ENCODE measurements around the gene ZNF407.

DNA sequence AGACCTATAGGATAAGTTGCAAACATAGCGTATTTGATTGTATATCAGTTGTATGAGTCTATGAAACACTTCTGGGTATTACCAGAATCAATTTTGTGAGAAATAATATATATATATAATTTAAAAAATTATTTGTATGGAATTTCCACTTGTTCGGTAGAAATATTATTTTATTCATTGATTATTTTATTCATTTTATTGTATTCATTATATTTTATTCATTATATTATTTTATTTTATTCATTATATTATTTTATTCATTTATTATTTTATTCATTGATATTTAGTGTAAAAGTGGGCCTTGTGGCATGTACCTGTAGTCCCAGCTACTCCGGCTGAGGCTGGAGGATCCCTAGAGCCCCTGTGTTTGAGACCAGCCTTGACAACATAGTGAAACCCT lies 268.9 kb downstream of the ZNF407 start:
- TF ChIP-seq POLR2A (IDR thresholded peaks at IDR 0.05) (no peak), EP300 (IDR thresholded peaks at IDR 0.05) (no peak)
- TF ChIP-seq, protein P1, sequence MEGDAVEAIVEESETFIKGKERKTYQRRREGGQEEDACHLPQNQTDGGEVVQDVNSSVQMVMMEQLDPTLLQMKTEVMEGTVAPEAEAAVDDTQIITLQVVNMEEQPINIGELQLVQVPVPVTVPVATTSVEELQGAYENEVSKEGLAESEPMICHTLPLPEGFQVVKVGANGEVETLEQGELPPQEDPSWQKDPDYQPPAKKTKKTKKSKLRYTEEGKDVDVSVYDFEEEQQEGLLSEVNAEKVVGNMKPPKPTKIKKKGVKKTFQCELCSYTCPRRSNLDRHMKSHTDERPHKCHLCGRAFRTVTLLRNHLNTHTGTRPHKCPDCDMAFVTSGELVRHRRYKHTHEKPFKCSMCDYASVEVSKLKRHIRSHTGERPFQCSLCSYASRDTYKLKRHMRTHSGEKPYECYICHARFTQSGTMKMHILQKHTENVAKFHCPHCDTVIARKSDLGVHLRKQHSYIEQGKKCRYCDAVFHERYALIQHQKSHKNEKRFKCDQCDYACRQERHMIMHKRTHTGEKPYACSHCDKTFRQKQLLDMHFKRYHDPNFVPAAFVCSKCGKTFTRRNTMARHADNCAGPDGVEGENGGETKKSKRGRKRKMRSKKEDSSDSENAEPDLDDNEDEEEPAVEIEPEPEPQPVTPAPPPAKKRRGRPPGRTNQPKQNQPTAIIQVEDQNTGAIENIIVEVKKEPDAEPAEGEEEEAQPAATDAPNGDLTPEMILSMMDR (IDR thresholded peaks at IDR 0.05), result no peak
